ENCODE results near the gene PCDHGA8.
A peak's percentile ranks its signal among the peaks of the same experiment; 100 is the strongest.
"Not testable (repeated sequence)": the region's sequence is repeated elsewhere in the genome, so short reads cannot be mapped to it uniquely, and the experiment has no call there.

The PCDHGA8 gene

DNA sequence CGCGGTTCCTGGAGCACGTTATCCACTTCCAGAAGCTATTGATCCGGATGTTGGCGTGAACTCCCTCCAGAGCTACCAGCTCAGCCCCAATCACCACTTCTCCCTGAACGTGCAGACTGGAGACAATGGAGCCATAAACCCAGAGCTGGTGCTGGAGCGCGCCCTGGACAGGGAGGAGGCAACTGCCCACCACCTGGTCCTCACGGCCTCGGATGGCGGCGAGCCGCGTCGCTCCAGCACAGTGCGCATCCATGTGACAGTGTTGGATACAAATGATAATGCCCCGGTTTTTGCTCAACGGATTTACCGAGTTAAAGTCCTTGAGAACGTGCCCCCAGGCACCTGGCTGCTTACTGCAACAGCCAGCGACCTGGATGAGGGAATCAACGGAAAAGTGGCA, 11.0 kb downstream of the PCDHGA8 start:
- DNase-seq (ENCODE audit: low spot score): no peak

DNA sequence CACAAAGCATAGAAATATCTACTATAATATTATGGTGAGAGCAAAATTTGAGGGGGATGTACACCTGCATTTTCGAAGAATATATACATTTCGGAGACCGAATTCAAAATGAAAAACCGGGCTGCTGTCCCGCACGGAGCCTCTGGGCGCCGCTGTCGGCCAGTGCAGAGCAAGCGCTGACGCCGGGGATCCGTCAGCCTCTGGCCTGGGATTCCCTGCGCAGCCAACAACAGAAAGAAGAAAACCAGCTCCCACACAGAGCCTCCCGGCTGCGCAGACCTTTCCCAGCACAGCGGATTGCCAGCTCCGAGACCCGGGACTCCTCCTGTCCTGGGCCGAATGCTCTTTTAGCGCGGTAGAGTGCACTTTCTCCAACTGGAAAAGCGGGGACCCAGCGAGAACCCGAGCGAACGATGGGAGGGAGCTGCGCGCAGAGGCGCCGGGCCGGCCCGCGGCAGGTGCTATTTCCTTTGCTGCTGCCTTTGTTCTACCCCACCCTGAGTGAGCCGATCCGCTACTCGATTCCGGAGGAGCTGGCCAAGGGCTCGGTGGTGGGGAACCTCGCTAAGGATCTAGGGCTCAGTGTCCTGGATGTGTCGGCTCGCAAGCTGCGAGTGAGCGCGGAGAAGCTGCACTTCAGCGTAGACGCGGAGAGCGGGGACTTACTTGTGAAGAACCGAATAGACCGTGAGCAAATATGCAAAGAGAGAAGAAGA, 15.5 kb downstream of the PCDHGA8 start, which contains the start of gene PCDHGB6:
TSS of gene PCDHGB6 (plus strand) at position 232 of the 716 bp plus-strand sequence. CDS start at position 414, 182 bp downstream.
- DNase-seq (ENCODE audit: low spot score): not testable (repeated sequence)

DNA sequence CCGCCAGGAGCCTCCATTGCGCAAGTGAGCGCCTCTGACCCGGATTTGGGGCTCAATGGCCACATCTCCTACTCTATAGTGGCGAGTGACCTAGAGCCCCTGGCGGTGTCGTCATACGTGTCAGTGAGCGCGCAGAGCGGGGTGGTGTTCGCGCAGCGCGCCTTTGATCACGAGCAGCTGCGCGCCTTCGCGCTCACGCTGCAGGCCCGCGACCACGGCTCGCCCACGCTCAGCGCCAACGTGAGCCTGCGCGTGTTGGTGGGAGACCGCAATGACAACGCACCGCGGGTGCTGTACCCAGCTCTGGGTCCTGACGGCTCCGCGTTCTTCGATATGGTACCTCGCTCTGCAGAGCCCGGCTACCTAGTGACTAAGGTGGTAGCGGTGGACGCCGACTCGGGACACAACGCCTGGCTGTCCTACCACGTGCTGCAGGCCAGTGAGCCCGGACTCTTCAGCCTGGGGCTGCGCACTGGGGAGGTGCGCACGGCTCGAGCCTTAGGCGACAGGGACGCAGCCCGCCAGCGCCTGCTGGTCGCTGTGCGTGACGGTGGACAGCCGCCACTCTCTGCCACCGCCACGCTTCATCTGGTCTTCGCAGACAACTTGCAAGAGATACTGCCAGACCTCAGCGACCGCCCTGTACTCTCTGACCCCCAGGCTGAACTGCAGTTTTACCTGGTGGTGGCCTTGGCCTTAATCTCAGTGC, 17.3 kb downstream of the PCDHGA8 start:
- no peak for DNase-seq (ENCODE audit: low spot score)

DNA sequence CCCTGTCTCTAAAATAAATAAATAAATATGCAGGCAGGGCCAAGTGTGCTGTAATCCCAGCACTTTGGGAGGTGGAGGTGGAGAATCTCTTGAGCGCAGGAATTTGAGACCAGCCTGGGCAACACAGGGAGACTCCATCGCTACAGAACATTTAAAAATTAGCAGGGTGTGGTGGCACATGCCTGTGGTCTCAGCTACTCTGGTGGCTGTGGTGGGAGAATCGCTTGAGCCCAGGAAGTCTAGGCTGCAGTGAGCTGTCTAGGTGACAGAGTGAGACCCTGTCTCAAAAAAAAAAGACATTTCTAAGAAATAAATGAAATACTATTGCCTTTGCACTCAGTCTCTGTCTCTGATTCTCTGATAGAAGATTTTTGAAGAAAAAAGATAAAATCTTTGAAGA, 19.1 kb downstream of the PCDHGA8 start:
- DNase-seq (ENCODE audit: low spot score): no peak

DNA sequence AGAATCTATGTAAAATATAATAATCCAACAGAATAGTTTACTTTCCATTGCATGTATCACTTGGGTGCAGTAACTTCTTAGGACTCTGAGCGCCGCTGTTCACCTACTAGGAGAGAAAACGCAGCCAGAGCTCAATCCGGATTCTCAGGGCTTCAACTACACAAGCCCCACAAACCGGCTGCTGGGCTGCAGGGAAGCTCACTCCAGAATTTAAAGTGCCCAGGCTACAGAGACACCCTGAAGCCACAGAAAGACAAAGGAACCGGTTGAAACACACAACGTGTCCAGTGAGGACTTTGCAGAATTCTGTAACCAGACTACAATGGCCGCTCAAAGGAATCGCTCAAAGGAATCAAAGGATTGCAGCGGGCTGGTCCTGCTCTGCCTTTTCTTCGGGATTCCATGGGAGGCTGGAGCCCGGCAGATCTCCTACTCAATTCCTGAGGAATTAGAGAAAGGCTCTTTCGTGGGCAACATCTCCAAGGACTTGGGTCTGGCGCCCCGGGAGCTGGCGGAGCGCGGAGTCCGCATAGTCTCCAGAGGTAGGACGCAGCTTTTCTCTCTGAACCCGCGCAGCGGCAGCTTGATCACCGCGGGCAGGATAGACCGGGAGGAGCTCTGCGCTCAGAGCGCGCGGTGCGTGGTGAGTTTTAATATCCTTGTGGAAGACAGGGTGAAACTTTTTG, 20.6 kb downstream of the PCDHGA8 start, which contains the start of gene PCDHGA10:
TSS of gene PCDHGA10 (plus strand) at position 134 of the 686 bp plus-strand sequence. CDS start at position 323, 189 bp downstream.
- peak; percentile 82 for DNase-seq (ENCODE audit: low spot score)

DNA sequence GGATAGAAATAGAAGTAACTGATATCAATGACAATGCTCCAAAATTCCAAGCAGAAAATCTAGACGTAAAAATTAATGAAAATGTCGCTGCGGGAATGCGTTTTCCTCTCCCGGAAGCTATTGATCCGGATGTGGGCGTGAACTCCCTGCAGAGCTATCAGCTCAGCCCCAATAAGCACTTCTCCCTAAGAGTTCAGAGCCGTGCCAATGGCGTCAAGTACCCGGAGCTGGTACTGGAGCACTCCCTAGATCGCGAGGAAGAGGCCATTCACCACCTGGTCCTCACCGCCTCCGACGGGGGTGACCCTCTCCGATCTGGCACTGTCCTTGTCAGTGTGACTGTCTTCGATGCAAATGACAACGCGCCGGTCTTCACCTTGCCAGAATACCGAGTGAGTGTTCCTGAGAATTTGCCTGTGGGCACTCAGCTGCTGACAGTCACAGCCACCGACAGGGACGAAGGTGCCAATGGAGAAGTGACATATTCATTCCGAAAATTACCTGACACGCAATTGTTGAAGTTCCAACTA, 21.2 kb downstream of the PCDHGA8 start:
- DNase-seq (ENCODE audit: low spot score): peak; percentile 20

DNA sequence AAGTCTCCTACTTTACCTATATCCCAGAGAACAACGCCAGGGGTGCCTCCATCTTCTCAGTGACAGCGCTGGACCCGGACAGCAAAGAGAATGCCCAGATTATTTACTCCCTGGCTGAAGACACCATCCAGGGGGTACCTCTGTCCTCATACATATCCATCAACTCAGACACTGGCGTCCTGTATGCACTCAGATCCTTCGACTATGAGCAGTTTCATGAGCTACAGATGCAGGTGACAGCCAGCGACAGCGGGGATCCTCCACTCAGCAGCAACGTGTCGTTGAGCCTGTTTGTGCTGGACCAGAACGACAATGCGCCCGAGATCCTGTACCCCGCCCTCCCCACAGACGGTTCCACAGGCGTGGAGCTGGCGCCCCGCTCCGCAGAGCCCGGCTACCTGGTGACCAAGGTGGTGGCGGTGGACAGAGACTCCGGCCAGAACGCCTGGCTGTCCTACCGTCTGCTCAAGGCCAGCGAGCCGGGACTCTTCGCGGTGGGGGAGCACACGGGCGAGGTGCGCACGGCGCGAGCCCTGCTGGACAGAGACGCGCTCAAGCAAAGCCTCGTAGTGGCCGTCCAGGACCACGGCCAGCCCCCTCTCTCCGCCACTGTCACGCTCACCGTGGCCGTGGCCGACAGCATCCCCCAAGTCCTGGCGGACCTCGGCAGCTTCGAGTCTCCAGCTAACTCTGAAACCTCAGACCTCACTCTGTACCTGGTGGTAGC, 22.3 kb downstream of the PCDHGA8 start:
- not testable (repeated sequence) for DNase-seq (ENCODE audit: low spot score)

DNA sequence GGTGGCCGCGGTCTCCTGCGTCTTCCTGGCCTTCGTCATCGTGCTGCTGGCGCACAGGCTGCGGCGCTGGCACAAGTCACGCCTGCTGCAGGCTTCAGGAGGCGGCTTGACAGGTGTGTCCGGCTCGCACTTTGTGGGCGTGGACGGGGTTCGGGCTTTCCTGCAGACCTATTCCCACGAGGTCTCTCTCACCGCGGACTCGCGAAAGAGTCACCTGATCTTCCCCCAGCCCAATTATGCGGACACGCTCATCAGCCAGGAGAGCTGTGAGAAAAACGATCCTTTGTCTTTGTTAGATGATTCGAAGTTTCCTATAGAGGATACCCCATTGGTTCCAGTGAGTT, 22.8 kb downstream of the PCDHGA8 start:
- not testable (repeated sequence) for DNase-seq (ENCODE audit: low spot score)

DNA sequence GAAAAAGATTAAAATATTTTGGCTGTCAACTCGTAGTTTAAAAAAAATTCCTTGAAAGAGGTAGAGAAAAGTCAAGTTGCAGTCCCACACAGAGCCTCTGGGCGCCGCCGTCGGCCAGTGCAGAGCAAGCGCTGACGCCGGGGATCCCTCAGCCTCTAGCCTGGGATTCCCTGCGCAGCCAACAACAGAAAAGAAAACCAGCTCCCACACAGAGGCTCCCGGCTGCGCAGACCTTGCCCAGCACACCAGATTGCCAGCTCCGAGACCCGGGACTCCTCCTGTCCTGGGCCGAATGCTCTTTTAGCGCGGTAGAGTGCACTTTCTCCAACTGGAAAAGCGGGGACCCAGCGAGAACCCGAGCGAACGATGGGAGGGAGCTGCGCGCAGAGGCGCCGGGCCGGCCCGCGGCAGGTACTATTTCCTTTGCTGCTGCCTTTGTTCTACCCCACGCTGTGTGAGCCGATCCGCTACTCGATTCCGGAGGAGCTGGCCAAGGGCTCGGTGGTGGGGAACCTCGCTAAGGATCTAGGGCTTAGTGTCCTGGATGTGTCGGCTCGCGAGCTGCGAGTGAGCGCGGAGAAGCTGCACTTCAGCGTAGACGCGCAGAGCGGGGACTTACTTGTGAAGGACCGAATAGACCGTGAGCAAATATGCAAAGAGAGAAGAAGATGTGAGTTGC, 25.2 kb downstream of the PCDHGA8 start, which contains the start of gene PCDHGB7:
TSS of gene PCDHGB7 (plus strand) at position 184 of the 679 bp plus-strand sequence. CDS start at position 367, 183 bp downstream.
- DNase-seq (ENCODE audit: low spot score): peak; percentile 67

DNA sequence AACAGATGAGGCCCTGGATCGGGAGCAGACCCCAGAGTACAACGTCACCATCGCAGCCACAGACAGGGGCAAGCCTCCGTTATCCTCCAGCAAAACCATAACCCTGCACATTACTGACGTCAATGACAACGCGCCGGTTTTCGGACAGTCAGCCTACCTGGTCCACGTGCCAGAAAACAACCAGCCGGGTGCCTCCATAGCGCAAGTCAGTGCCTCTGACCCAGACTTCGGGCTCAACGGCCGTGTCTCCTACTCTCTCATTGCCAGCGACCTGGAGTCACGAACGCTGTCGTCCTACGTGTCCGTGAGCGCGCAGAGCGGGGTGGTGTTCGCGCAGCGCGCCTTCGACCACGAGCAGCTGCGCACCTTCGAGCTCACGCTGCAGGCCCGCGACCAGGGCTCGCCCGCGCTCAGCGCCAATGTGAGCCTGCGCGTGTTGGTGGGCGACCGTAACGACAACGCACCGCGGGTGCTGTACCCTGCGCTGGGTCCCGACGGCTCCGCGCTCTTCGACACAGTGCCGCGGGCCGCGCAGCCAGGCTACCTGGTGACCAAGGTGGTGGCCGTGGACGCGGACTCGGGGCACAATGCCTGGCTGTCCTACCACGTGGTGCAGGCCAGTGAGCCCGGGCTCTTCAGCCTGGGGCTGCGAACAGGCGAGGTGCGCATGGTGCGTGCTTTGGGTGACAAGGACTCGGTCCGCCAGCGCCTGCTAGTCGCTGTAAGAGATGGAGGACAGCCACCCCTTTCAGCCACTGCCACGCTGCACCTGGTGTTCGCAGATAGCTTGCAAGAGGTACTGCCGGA, 26.8 kb downstream of the PCDHGA8 start:
- DNase-seq (ENCODE audit: low spot score): no peak

DNA sequence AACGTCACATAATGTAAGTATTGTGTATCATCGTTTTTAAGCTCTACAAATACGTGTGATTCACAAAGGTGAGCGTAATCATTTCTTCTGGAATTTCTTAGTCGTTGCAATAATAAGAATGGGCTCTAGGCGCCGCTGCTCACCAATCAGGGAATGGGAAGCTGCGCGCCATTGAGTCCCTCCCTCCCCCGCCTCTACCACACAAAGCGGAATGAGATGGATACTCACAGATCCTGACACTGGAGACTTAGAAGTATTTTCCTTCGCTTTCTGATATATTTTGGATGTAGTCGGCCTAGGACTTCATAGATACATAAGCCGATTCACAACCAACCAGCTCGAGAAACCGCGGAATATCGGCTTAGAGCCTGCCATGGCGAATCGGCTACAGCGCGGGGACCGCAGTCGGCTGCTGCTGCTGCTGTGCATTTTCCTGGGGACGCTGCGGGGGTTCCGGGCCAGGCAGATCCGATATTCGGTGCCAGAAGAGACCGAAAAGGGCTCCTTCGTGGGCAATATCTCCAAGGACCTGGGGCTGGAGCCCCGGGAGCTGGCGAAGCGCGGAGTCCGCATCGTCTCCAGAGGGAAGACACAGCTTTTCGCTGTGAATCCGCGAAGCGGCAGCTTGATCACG, 28.5 kb downstream of the PCDHGA8 start, which contains the start of gene PCDHGA11:
TSS of gene PCDHGA11 (plus strand) at position 197 of the 634 bp plus-strand sequence. CDS start at position 374, 177 bp downstream.
- peak; percentile 42 for DNase-seq (ENCODE audit: low spot score)

DNA sequence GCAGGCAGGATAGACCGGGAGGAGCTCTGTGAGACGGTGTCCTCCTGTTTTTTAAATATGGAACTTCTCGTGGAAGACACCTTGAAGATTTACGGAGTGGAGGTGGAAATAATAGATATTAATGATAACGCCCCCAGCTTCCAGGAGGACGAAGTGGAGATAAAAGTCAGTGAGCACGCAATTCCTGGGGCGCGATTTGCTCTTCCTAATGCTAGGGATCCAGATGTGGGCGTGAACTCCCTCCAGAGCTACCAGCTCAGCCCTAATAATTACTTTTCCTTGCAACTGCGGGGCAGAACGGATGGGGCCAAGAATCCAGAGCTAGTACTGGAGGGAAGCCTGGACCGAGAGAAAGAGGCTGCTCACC, 29.0 kb downstream of the PCDHGA8 start:
- no peak for DNase-seq (ENCODE audit: low spot score)

DNA sequence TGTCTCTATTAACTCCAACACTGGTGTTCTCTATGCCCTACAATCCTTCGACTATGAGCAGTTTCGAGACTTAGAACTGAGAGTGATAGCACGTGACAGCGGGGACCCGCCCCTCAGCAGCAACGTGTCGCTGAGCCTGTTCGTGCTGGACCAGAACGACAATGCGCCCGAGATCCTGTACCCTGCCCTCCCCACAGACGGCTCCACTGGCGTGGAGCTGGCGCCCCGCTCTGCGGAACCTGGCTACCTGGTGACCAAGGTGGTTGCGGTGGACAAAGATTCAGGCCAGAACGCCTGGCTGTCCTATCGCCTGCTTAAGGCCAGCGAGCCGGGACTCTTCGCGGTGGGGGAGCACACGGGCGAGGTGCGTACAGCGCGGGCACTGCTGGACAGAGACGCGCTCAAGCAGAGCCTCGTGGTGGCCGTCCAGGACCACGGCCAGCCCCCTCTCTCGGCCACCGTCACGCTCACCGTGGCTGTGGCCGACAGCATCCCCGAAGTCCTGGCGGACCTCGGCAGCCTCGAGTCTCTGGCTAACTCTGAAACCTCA, 30.4 kb downstream of the PCDHGA8 start:
- DNase-seq (ENCODE audit: low spot score): no peak

DNA sequence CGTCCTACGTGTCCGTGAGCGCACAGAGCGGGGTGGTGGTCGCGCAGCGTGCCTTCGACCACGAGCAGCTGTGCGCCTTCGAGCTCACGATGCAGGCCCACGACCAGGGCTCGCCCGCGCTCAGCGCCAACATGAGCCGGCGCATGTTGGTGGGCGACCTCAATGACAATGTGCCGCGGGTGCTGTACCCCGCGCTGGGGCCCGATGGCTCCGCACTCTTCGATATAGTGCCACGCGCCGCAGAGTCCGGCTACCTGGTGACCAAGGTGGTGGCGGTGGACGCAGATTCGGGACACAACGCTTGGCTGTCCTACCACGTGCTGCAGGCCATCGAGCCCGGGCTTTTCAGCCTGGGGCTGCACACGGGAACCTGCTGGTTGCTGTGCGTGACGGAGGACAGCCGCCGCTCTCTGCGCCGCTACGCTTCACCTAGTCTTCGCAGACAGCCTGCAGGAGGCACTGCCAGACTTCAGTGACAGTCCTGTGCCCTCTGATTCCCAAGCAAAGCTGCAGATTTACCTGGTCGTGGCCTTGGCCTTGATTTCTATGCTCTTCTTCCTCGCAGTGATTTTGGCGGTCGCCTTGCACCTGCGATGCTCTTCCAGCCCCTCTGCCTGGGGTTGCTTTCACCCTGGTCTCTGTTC, 35.5 kb downstream of the PCDHGA8 start:
- DNase-seq (ENCODE audit: low spot score): no peak

DNA sequence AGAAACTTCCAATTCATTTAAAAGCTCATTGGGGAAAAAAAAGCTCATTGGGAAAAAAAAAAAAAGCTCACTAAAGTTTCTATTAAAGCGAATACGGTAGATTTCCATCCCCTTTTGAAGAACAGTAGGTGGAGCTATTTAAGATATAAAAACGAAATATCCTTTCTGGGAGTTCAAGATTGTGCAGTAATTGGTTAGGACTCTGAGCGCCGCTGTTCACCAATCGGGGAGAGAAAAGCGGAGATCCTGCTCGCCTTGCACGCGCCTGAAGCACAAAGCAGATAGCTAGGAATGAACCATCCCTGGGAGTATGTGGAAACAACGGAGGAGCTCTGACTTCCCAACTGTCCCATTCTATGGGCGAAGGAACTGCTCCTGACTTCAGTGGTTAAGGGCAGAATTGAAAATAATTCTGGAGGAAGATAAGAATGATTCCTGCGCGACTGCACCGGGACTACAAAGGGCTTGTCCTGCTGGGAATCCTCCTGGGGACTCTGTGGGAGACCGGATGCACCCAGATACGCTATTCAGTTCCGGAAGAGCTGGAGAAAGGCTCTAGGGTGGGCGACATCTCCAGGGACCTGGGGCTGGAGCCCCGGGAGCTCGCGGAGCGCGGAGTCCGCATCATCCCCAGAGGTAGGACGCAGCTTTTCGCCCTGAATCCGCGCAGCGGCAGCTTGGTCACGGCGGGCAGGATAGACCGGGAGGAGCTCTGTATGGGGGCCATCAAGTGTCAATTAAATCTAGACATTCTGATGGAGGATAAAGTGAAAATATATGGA, 38.1 kb downstream of the PCDHGA8 start, which contains the start of gene PCDHGA12:
TSS of gene PCDHGA12 (plus strand) at position 176 of the 782 bp plus-strand sequence. CDS start at position 429, 253 bp downstream.
- DNase-seq (ENCODE audit: low spot score): peak; percentile 23

DNA sequence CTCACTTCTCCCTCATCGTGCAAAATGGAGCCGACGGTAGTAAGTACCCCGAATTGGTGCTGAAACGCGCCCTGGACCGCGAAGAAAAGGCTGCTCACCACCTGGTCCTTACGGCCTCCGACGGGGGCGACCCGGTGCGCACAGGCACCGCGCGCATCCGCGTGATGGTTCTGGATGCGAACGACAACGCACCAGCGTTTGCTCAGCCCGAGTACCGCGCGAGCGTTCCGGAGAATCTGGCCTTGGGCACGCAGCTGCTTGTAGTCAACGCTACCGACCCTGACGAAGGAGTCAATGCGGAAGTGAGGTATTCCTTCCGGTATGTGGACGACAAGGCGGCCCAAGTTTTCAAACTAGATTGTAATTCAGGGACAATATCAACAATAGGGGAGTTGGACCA, 38.9 kb downstream of the PCDHGA8 start:
- DNase-seq (ENCODE audit: low spot score): no peak

DNA sequence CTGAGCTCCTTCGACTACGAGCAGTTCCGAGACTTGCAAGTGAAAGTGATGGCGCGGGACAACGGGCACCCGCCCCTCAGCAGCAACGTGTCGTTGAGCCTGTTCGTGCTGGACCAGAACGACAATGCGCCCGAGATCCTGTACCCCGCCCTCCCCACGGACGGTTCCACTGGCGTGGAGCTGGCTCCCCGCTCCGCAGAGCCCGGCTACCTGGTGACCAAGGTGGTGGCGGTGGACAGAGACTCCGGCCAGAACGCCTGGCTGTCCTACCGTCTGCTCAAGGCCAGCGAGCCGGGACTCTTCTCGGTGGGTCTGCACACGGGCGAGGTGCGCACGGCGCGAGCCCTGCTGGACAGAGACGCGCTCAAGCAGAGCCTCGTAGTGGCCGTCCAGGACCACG, 39.9 kb downstream of the PCDHGA8 start:
- not testable (repeated sequence) for DNase-seq (ENCODE audit: low spot score)

DNA sequence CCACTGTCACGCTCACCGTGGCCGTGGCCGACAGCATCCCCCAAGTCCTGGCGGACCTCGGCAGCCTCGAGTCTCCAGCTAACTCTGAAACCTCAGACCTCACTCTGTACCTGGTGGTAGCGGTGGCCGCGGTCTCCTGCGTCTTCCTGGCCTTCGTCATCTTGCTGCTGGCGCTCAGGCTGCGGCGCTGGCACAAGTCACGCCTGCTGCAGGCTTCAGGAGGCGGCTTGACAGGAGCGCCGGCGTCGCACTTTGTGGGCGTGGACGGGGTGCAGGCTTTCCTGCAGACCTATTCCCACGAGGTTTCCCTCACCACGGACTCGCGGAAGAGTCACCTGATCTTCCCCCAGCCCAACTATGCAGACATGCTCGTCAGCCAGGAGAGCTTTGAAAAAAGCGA, 40.3 kb downstream of the PCDHGA8 start:
- not testable (repeated sequence) for DNase-seq (ENCODE audit: low spot score)

All from RKO (cell line).